K562 (cell line): ENCODE measurements around the gene PCNX2.

Experiments used
- CTCF ChIP-seq, 3 experiments: IDR thresholded peaks in 2 of 3; conservative IDR thresholded peaks in 1 of 3; 2 replicates each; pipeline ENCODE4 v1.5.1; 2011 to 2012; ENCODE audit warnings: low read length in 3 of 3, mild to moderate bottlenecking in 3 of 3, control low read depth in 2 of 3, improper control_type of control experiment in 1 of 3, inconsistent platforms in 1 of 3, low read depth in 1 of 3, mixed read lengths in 1 of 3, moderate library complexity in 1 of 3; ENCODE audit not compliant: insufficient read depth in 2 of 3
- ETS2 ChIP-seq: IDR thresholded peaks from 2 replicates; pipeline ENCODE4 v1.6.1; 2016; ENCODE audit warnings: borderline replicate concordance, missing genetic modification characterization, mild to moderate bottlenecking, moderate library complexity, missing compliant biosample characterization; ENCODE audit not compliant: poor library complexity, severe bottlenecking
- KLF16 ChIP-seq: IDR thresholded peaks from 2 replicates; pipeline ENCODE4 v1.6.1; 2016; ENCODE audit warnings: antibody characterized with exemption
- MXI1 ChIP-seq: IDR thresholded peaks from 2 replicates; pipeline ENCODE4 v1.6.1; 2011; ENCODE audit warnings: low read depth, mild to moderate bottlenecking, improper control_type of control experiment, low read length
- NBN ChIP-seq: fragments of 450-650 bp; IDR thresholded peaks from 2 replicates; pipeline ENCODE4 v1.6.1; 2016; ENCODE audit warnings: low read depth, mild to moderate bottlenecking
- POLR2AphosphoS5 ChIP-seq: IDR thresholded peaks from 2 replicates; pipeline ENCODE4 v1.6.1; 2011; ENCODE audit warnings: mild to moderate bottlenecking, low read depth, low read length, moderate library complexity; ENCODE audit not compliant: control insufficient read depth, insufficient read depth
- TAF1 ChIP-seq: IDR thresholded peaks from 2 replicates; pipeline ENCODE4 v1.6.1; 2011; ENCODE audit warnings: mild to moderate bottlenecking, low read length, moderate library complexity; ENCODE audit not compliant: insufficient read depth, control insufficient read depth, severe bottlenecking; ENCODE audit errors: extremely low read depth
- TCF7L2 ChIP-seq: fragments of 150-350 bp; IDR thresholded peaks from 2 replicates; pipeline ENCODE4 v1.6.1; 2016; ENCODE audit warnings: low read depth, mild to moderate bottlenecking, low read length, moderate library complexity
- ZNF121 ChIP-seq: sonication (generic); formaldehyde crosslinking; conservative IDR thresholded peaks from 2 replicates; pipeline ENCODE4 v1.8.0; 2022; ENCODE audit warnings: missing genetic modification reagents
- ZNF511 ChIP-seq: sonication (generic); formaldehyde crosslinking; IDR thresholded peaks from 2 replicates; pipeline ENCODE4 v1.8.0; 2022; ENCODE audit warnings: mild to moderate bottlenecking, missing genetic modification reagents
- TF ChIP-seq, protein P1 (sequence below), 2 experiments: fragments of 250-450 bp in 1 of 2; fragments of 450-650 bp in 1 of 2; sonication (Bioruptor Pico) in 1 of 2; IDR thresholded peaks; 2 replicates each; pipeline versions ENCODE4 v1.6.1 to v1.8.0; 2016 to 2021; ENCODE audit warnings: mild to moderate bottlenecking in 2 of 2, moderate library complexity in 2 of 2, missing compliant biosample characterization in 1 of 2, missing genetic modification characterization in 1 of 2
- TF ChIP-seq, protein P2 (sequence below): fragments of 250-450 bp; sonication (Bioruptor Pico); IDR thresholded peaks from 2 replicates; pipeline ENCODE4 v1.5.0; 2020; ENCODE audit warnings: mild to moderate bottlenecking

DNA sequence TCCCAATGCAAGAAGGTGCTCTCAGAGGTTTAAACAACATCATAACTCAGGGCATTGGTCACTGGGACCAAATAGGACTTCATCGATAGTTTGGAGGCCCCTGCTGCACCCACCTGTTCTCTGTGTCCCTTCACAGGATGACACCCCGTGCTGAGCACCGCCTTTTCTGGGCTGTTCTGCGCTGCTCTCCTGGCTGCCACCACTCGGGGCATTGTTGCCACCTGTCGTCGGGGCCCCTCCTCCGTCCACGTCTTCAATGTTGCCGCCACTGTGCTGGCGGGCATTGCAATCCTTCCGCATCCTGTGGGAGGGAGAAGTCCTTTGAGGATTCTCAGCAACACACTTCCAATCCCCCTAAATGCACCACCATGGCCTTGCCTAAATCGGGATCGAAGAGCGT is 297.4 kb downstream of the PCNX2 start:
- TF ChIP-seq ETS2 (no peak), ZNF511 (CRISPR knock-in tag) (no peak), CTCF (IDR thresholded peaks at IDR 0.05 in 2 of 3, conservative IDR thresholded peaks at IDR 0.05 in 1 of 3; ENCODE audit: insufficient read depth in 2 of 3, low read depth in 1 of 3, low read length in 3 of 3) (no peak), TCF7L2 (no peak), POLR2AphosphoS5 (no peak), MXI1 (no peak), KLF16 (no peak), TAF1 (no peak), NBN (no peak), ZNF121 (no peak)
- TF ChIP-seq, protein P1, sequence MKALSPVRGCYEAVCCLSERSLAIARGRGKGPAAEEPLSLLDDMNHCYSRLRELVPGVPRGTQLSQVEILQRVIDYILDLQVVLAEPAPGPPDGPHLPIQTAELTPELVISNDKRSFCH (CRISPR knock-in tag; IDR thresholded peaks at IDR 0.05), result no peak
- TF ChIP-seq, protein P1 (tag; IDR thresholded peaks at IDR 0.05), result no peak
- TF ChIP-seq, protein P2, sequence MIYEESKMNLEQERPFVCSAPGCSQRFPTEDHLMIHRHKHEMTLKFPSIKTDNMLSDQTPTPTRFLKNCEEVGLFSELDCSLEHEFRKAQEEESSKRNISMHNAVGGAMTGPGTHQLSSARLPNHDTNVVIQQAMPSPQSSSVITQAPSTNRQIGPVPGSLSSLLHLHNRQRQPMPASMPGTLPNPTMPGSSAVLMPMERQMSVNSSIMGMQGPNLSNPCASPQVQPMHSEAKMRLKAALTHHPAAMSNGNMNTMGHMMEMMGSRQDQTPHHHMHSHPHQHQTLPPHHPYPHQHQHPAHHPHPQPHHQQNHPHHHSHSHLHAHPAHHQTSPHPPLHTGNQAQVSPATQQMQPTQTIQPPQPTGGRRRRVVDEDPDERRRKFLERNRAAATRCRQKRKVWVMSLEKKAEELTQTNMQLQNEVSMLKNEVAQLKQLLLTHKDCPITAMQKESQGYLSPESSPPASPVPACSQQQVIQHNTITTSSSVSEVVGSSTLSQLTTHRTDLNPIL, result no peak
